Trophoblast cell (in vitro differentiated cells and primary cell): Measurements from ENCODE around the gene SPACDR.

ENCODE experiments used
- DNase-seq, 2 donors: peaks; one replicate each; pipeline ENCODE4 v3.0.0-alpha.2; 2016
- H2AFZ ChIP-seq: 2 replicates; pipeline ENCODE4 v1.6.1; 2013; ENCODE audit warnings: low read length, moderate library complexity, mild to moderate bottlenecking; ENCODE audit not compliant: insufficient read depth, poor library complexity
- H2AK5ac ChIP-seq: 2 replicates; pipeline ENCODE4 v1.6.1; 2013; ENCODE audit warnings: mild to moderate bottlenecking, low read length
- H2BK120ac ChIP-seq: 2 replicates; pipeline ENCODE4 v1.6.1; 2013; ENCODE audit warnings: low read length, mild to moderate bottlenecking, moderate library complexity; ENCODE audit not compliant: insufficient read depth, poor library complexity
- H2BK12ac ChIP-seq: 2 replicates; pipeline ENCODE4 v1.6.1; 2013; ENCODE audit warnings: mild to moderate bottlenecking, low read length, moderate library complexity
- H2BK5ac ChIP-seq: 2 replicates; pipeline ENCODE4 v1.6.1; 2013; ENCODE audit warnings: low read length, low read depth, moderate library complexity, mild to moderate bottlenecking; ENCODE audit not compliant: poor library complexity
- H3K14ac ChIP-seq: 2 replicates; pipeline ENCODE4 v1.6.1; 2013; ENCODE audit warnings: mild to moderate bottlenecking, low read length
- H3K18ac ChIP-seq: 2 replicates; pipeline ENCODE4 v1.6.1; 2013; ENCODE audit warnings: mild to moderate bottlenecking, low read length
- H3K23ac ChIP-seq: 2 replicates; pipeline ENCODE4 v1.6.1; 2013; ENCODE audit warnings: low read length
- H3K27ac ChIP-seq: 2 replicates; pipeline ENCODE4 v1.5.1; 2013; ENCODE audit warnings: low read depth, mild to moderate bottlenecking, inconsistent platforms, low read length, moderate library complexity
- H3K27me3 ChIP-seq: 2 replicates; pipeline ENCODE4 v1.6.1; 2013; ENCODE audit warnings: inconsistent platforms, mild to moderate bottlenecking, low read length, moderate library complexity; ENCODE audit not compliant: insufficient read depth
- H3K36me3 ChIP-seq, 2 experiments: 1 replicate in 1 of 2; 2 replicates in 1 of 2; pipeline ENCODE4 v1.6.1; 2013; ENCODE audit warnings: low read length in 2 of 2, mild to moderate bottlenecking in 2 of 2, moderate library complexity in 1 of 2; ENCODE audit not compliant: insufficient read depth in 2 of 2, control insufficient read depth in 1 of 2
- H3K4ac ChIP-seq: 2 replicates; pipeline ENCODE4 v1.6.1; 2013; ENCODE audit warnings: low read depth, mild to moderate bottlenecking, low read length, moderate library complexity
- H3K4me1 ChIP-seq, 2 experiments: 1 replicate in 1 of 2; 2 replicates in 1 of 2; pipeline ENCODE4 v1.6.1; 2013; ENCODE audit warnings: low read length in 2 of 2, mild to moderate bottlenecking in 2 of 2, moderate library complexity in 1 of 2; ENCODE audit not compliant: insufficient read depth in 2 of 2, control insufficient read depth in 1 of 2
- H3K4me2 ChIP-seq: 2 replicates; pipeline ENCODE4 v1.6.1; 2013; ENCODE audit warnings: inconsistent platforms, mild to moderate bottlenecking, low read length, moderate library complexity
- H3K4me3 ChIP-seq: 2 replicates; pipeline ENCODE4 v1.5.1; 2013; ENCODE audit warnings: mild to moderate bottlenecking, low read depth, low read length, inconsistent platforms
- H3K79me1 ChIP-seq: one replicate; pipeline ENCODE4 v1.6.1; 2013; ENCODE audit warnings: low read length
- H3K79me2 ChIP-seq: 2 replicates; pipeline ENCODE4 v1.6.1; 2013; ENCODE audit warnings: low read length, mild to moderate bottlenecking; ENCODE audit not compliant: control insufficient read depth, insufficient read depth, poor library complexity
- H3K9ac ChIP-seq: 2 replicates; pipeline ENCODE4 v1.6.1; 2013; ENCODE audit warnings: mild to moderate bottlenecking, low read length
- H3K9me3 ChIP-seq: 2 replicates; pipeline ENCODE4 v1.6.1; 2013; ENCODE audit warnings: low read depth, mild to moderate bottlenecking, control low read depth, inconsistent platforms, low read length; ENCODE audit not compliant: insufficient read depth
- H4K12ac ChIP-seq: 2 replicates; pipeline ENCODE4 v1.6.1; 2013; ENCODE audit warnings: low read depth, mild to moderate bottlenecking, low read length, moderate library complexity
- H4K8ac ChIP-seq: 2 replicates; pipeline ENCODE4 v1.6.1; 2013; ENCODE audit warnings: low read depth, mild to moderate bottlenecking, low read length, moderate library complexity
- H4K91ac ChIP-seq: one replicate; pipeline ENCODE4 v1.6.1; 2013; ENCODE audit warnings: low read depth, mild to moderate bottlenecking, low read length, moderate library complexity
- WGBS: extraction: QIAGEN DNeasy Blood & Tissue Kit; methylation state at CpG from one replicate; pipeline ENCODE4 v1.1.7; 2013; ENCODE audit warnings: missing lambda C conversion rate; ENCODE audit not compliant: insufficient read length, insufficient coverage; ENCODE audit errors: extremely low coverage; 5-methylcytosine and 5-hydroxymethylcytosine counted together

Gene SPACDR

DNA sequence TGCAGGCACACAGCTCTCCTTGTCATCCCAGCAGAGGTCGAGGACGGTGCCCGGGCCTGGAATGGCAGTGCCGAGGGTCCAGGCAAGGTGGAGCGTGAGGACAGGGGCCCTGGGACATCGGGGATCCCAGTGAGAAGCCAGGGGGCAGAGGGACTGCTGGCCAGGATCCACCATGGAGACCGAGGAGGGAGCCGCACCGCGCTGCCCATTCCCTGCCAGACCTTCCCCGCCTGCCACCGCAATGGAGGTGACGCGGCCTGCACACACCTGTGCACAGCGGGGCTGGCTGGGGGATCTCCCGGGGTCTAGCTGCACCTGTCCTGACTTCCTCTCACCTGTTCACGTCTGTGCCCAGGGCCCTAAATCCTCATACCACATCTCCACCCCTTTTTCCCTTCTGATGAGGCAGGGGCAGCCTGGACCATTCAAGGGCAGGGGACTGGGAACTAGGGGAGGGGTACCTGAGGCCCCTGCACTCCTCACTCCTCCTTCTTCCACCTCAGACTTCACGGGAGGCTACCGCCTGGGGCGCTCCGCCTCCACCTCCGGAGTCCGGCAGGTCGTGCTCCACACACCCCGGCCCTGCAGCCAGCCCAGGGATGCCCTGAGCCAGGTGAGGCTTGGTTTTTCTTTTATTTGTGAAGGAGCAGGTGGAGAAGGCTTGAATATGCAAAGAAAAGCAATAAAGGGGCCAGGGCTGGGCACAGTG lies 26.6 kb upstream of the SPACDR start:
- H3K9me3 ChIP-seq = peaks cover 1% of the 10 kb centered on the region
- peaks cover 3% of the 10 kb centered on the region for H3K27me3 ChIP-seq
- no peak overlapping the region for H2AK5ac ChIP-seq
- H2BK12ac ChIP-seq = no peak overlapping the region
- no peak overlapping the region for H3K4me3 ChIP-seq
- H4K91ac ChIP-seq = no peak overlapping the region
- H3K79me1 ChIP-seq = peaks cover 1% of the 10 kb centered on the region
- WGBS = no CpG with 5 or more reads among the region's 25 CpGs
- no peak overlapping the region for H3K23ac ChIP-seq
- H3K27ac ChIP-seq = no peak overlapping the region
- H2AFZ ChIP-seq = no peak overlapping the region
- H3K36me3 ChIP-seq = no peaks in the 10 kb centered on the region
- H2BK120ac ChIP-seq = no peak overlapping the region
- no peak overlapping the region for H3K14ac ChIP-seq
- no peak overlapping the region for H3K18ac ChIP-seq
- no peak overlapping the region for H3K9ac ChIP-seq
- no peak overlapping the region for H3K4me2 ChIP-seq
- no peak overlapping the region for H4K12ac ChIP-seq
- no peaks in the 10 kb centered on the region for H3K79me2 ChIP-seq
- H4K8ac ChIP-seq = no peak overlapping the region
- H3K4ac ChIP-seq = no peak overlapping the region
- peaks cover 0 to 3% of the 10 kb centered on the region in 2 experiments for H3K4me1 ChIP-seq
- no peak overlapping the region for H2BK5ac ChIP-seq
- no peak for DNase-seq

DNA sequence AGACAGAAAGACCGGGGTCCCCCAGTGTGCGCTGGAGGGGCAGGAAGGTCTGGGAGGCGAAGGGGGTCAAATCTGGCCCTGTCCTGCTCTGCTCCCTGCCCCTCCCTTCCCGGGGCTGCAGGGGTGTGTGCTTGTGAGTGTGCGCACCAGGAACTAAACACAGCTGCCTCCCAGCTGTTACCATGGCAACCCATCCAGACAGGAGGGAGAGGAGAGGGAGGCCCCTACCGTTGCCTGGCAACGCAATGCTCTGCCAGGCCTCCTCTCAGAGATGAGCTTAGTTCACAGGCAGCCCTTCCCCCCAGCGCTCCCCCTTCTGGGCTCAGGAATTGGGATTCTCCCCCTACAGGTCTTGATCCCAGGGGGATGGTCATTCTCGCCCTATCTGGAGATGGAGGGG lies 25.8 kb upstream of the SPACDR start:
- H3K4me3 ChIP-seq = no peak overlapping the region
- no peaks in the 10 kb centered on the region for H3K36me3 ChIP-seq
- H3K4me1 ChIP-seq = peaks cover 0 to 3% of the 10 kb centered on the region in 2 experiments
- H3K79me2 ChIP-seq = no peaks in the 10 kb centered on the region
- no peak overlapping the region for H3K27ac ChIP-seq
- H3K27me3 ChIP-seq = peaks cover 3% of the 10 kb centered on the region
- H3K9me3 ChIP-seq = peaks cover 1% of the 10 kb centered on the region
- no peak overlapping the region for H4K8ac ChIP-seq
- peak; percentile 25 to 73 for DNase-seq
- H3K4me2 ChIP-seq = no peak overlapping the region
- no peak overlapping the region for H4K12ac ChIP-seq
- no peak overlapping the region for H3K14ac ChIP-seq
- no peak overlapping the region for H3K23ac ChIP-seq
- no peak overlapping the region for H3K4ac ChIP-seq
- H3K9ac ChIP-seq = no peak overlapping the region
- H3K79me1 ChIP-seq = peaks cover 1% of the 10 kb centered on the region
- H2BK12ac ChIP-seq = no peak overlapping the region
- H3K18ac ChIP-seq = no peak overlapping the region
- H2AFZ ChIP-seq = no peak overlapping the region
- H2BK5ac ChIP-seq = no peak overlapping the region
- H2AK5ac ChIP-seq = no peak overlapping the region
- WGBS = no CpG with 5 or more reads among the region's 9 CpGs
- H2BK120ac ChIP-seq = no peak overlapping the region
- no peak overlapping the region for H4K91ac ChIP-seq

DNA sequence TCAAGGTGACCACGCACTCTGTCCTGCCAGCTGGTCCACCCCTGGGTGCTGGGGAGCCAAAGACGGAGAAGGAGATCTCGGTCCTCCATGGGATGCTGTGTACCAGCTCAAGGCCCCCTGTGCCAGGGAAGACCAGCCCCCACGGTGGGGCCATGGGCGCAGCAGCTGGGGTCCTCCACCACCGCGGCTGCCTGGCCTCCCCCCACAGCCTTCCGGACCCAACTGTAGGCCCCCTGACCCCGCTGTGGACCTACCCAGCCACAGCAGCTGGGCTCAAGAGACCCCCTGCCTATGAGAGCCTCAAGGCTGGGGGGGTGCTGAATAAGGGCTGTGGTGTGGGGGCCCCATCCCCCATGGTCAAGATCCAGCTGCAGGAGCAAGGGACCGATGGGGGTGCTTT lies 25.1 kb upstream of the SPACDR start:
- no peak for DNase-seq
- no peak overlapping the region for H3K14ac ChIP-seq
- H3K4me1 ChIP-seq = peaks cover 0 to 3% of the 10 kb centered on the region in 2 experiments
- H4K91ac ChIP-seq = no peak overlapping the region
- H3K79me1 ChIP-seq = peaks cover 1% of the 10 kb centered on the region
- no peak overlapping the region for H4K8ac ChIP-seq
- H3K4me3 ChIP-seq = no peak overlapping the region
- H3K18ac ChIP-seq = no peak overlapping the region
- no peak overlapping the region for H3K9ac ChIP-seq
- H4K12ac ChIP-seq = no peak overlapping the region
- no peaks in the 10 kb centered on the region for H3K36me3 ChIP-seq
- peaks cover 3% of the 10 kb centered on the region for H3K27me3 ChIP-seq
- H2AK5ac ChIP-seq = no peak overlapping the region
- no peak overlapping the region for H2AFZ ChIP-seq
- no peaks in the 10 kb centered on the region for H3K79me2 ChIP-seq
- no peak overlapping the region for H3K4ac ChIP-seq
- no peak overlapping the region for H2BK120ac ChIP-seq
- no peak overlapping the region for H3K4me2 ChIP-seq
- no peak overlapping the region for H2BK5ac ChIP-seq
- no peak overlapping the region for H2BK12ac ChIP-seq
- peaks cover 1% of the 10 kb centered on the region for H3K9me3 ChIP-seq
- H3K23ac ChIP-seq = no peak overlapping the region
- WGBS = no CpG with 5 or more reads among the region's 10 CpGs
- no peak overlapping the region for H3K27ac ChIP-seq

DNA sequence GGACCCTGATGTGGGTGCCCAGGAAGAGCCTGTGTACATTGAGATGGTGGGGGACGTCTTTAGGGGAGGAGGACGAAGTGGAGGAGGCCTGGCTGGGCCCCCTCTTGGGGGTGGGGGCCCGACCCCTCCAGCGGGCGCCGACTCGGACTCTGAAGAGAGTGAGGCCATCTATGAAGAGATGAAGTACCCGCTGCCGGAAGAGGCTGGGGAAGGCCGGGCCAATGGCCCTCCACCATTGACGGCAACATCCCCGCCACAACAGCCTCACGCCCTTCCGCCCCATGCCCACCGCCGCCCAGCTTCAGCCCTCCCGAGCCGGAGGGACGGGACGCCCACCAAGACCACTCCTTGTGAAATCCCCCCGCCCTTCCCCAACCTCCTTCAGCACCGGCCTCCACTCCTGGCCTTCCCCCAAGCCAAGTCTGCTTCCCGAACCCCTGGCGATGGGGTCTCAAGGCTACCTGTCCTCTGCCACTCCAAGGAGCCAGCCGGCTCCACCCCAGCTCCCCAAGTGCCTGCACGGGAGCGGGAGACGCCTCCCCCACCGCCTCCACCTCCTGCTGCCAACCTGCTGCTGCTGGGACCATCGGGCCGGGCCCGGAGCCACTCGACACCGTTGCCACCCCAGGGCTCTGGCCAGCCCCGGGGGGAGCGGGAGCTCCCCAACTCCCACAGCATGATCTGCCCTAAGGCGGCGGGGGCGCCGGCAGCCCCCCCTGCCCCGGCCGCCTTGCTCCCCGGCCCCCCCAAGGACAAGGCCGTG lies 24.5 kb upstream of the SPACDR start:
- peaks cover 2% of the 10 kb centered on the region for H3K79me1 ChIP-seq
- H3K14ac ChIP-seq = no peak overlapping the region
- no peak overlapping the region for H4K12ac ChIP-seq
- H3K4me3 ChIP-seq = no peak overlapping the region
- H4K91ac ChIP-seq = no peak overlapping the region
- no peak overlapping the region for H3K27ac ChIP-seq
- H3K4ac ChIP-seq = no peak overlapping the region
- H3K9ac ChIP-seq = no peak overlapping the region
- DNase-seq = no peak
- H3K18ac ChIP-seq = no peak overlapping the region
- H3K4me1 ChIP-seq = no peaks in the 10 kb centered on the region
- no peak overlapping the region for H2AFZ ChIP-seq
- no peak overlapping the region for H2AK5ac ChIP-seq
- H3K4me2 ChIP-seq = no peak overlapping the region
- H3K23ac ChIP-seq = no peak overlapping the region
- no peaks in the 10 kb centered on the region for H3K9me3 ChIP-seq
- H4K8ac ChIP-seq = no peak overlapping the region
- no peaks in the 10 kb centered on the region for H3K79me2 ChIP-seq
- H2BK120ac ChIP-seq = no peak overlapping the region
- H2BK12ac ChIP-seq = no peak overlapping the region
- H3K27me3 ChIP-seq = peaks cover 3% of the 10 kb centered on the region
- no CpG with 5 or more reads among the region's 44 CpGs for whole genome bisulfite sequencing
- no peak overlapping the region for H2BK5ac ChIP-seq
- H3K36me3 ChIP-seq = no peaks in the 10 kb centered on the region
